H9 (cell line): ENCODE measurements around the gene RTP3. TPM values are rescaled to one million over a fixed set of nuclear protein-coding genes. Genes with fewer than 3 reads are reported as not detected.
"Not testable (repeated sequence)": the region's sequence is repeated elsewhere in the genome, so short reads cannot be mapped to it uniquely, and the experiment has no call there.

Experiments
- DNase-seq: peaks from one replicate; pipeline ENCODE4 v3.0.0-alpha.2; 2017
- H2AFZ ChIP-seq: one replicate; pipeline ENCODE4 v1.6.1; 2013; ENCODE audit warnings: mild to moderate bottlenecking, low read length, control low read depth, moderate library complexity
- H2AK5ac ChIP-seq: 2 replicates; pipeline ENCODE4 v1.6.1; 2013; ENCODE audit warnings: low read length, control low read depth, mixed read lengths; ENCODE audit not compliant: insufficient read length
- H2BK120ac ChIP-seq: one replicate; pipeline ENCODE4 v1.6.1; 2013; ENCODE audit warnings: low read depth, mild to moderate bottlenecking, low read length, control low read depth, inconsistent platforms; ENCODE audit not compliant: poor library complexity, severe bottlenecking
- H2BK12ac ChIP-seq: 2 replicates; pipeline ENCODE4 v1.6.1; 2013; ENCODE audit warnings: low read length, control low read depth, mixed read lengths, low read depth; ENCODE audit not compliant: insufficient read length
- H2BK15ac ChIP-seq: 2 replicates; pipeline ENCODE4 v1.6.1; 2013; ENCODE audit warnings: low read depth, low read length, control low read depth
- H2BK20ac ChIP-seq: one replicate; pipeline ENCODE4 v1.6.1; 2013; ENCODE audit warnings: low read depth, mild to moderate bottlenecking, low read length, control low read depth, inconsistent platforms; ENCODE audit not compliant: poor library complexity, severe bottlenecking
- H2BK5ac ChIP-seq: 2 replicates; pipeline ENCODE4 v1.6.1; 2013; ENCODE audit warnings: low read length, control low read depth, mixed read lengths; ENCODE audit not compliant: insufficient read length
- H3K14ac ChIP-seq: 2 replicates; pipeline ENCODE4 v1.6.1; 2013; ENCODE audit warnings: low read length, control low read depth; ENCODE audit not compliant: insufficient read depth
- H3K18ac ChIP-seq: 2 replicates; pipeline ENCODE4 v1.6.1; 2013; ENCODE audit warnings: low read depth, mild to moderate bottlenecking, mixed read lengths, low read length, control low read depth; ENCODE audit not compliant: insufficient read length
- H3K23ac ChIP-seq: 2 replicates; pipeline ENCODE4 v1.6.1; 2013; ENCODE audit warnings: low read length, control low read depth, mixed read lengths, low read depth; ENCODE audit not compliant: insufficient read length
- H3K23me2 ChIP-seq: 2 replicates; pipeline ENCODE4 v1.6.1; 2013; ENCODE audit warnings: low read depth, mild to moderate bottlenecking, mixed read lengths, low read length, control low read depth; ENCODE audit not compliant: insufficient read length, poor library complexity, severe bottlenecking
- H3K27ac ChIP-seq: 2 replicates; pipeline ENCODE4 v1.5.1; 2013; ENCODE audit warnings: low read length, control low read depth, mixed read lengths, low read depth; ENCODE audit not compliant: insufficient read length
- H3K27me3 ChIP-seq: 2 replicates; pipeline ENCODE4 v1.6.1; 2013; ENCODE audit warnings: low read length, control low read depth, inconsistent platforms; ENCODE audit not compliant: insufficient read depth
- H3K4ac ChIP-seq: 2 replicates; pipeline ENCODE4 v1.6.1; 2013; ENCODE audit warnings: low read depth, mild to moderate bottlenecking, control low read depth, inconsistent platforms, low read length, moderate library complexity
- H3K4me1 ChIP-seq: 2 replicates; pipeline ENCODE4 v1.6.1; 2013; ENCODE audit warnings: low read length, control low read depth, inconsistent platforms; ENCODE audit not compliant: insufficient read depth
- H3K4me2 ChIP-seq: 2 replicates; pipeline ENCODE4 v1.6.1; 2013; ENCODE audit warnings: low read length, control low read depth, mixed read lengths; ENCODE audit not compliant: insufficient read length, insufficient read depth
- H3K56ac ChIP-seq: 2 replicates; pipeline ENCODE4 v1.6.1; 2013; ENCODE audit warnings: low read depth, mild to moderate bottlenecking, mixed read lengths, low read length, control low read depth; ENCODE audit not compliant: insufficient read length
- H3K79me1 ChIP-seq: 2 replicates; pipeline ENCODE4 v1.6.1; 2013; ENCODE audit warnings: low read depth, mild to moderate bottlenecking, moderate library complexity, low read length, control low read depth, inconsistent platforms; ENCODE audit not compliant: insufficient read depth, poor library complexity, severe bottlenecking
- H3K79me2 ChIP-seq: 2 replicates; pipeline ENCODE4 v1.6.1; 2013; ENCODE audit warnings: low read length, control low read depth, inconsistent platforms; ENCODE audit not compliant: insufficient read depth
- H3K9ac ChIP-seq: 2 replicates; pipeline ENCODE4 v1.6.1; 2013; ENCODE audit warnings: low read length, control low read depth, mixed read lengths; ENCODE audit not compliant: insufficient read length; ENCODE audit errors: extremely low read depth
- H3K9me3 ChIP-seq: one replicate; pipeline ENCODE4 v1.6.1; 2013; ENCODE audit warnings: low read depth, low read length, inconsistent platforms; ENCODE audit not compliant: control insufficient read depth
- H3T11ph ChIP-seq: one replicate; pipeline ENCODE4 v1.6.1; 2013; ENCODE audit warnings: mild to moderate bottlenecking, low read length, control low read depth, inconsistent platforms
- H4K20me1 ChIP-seq: one replicate; pipeline ENCODE4 v1.6.1; 2013; ENCODE audit not compliant: control insufficient read depth, insufficient read length, insufficient read depth
- H4K5ac ChIP-seq: 2 replicates; pipeline ENCODE4 v1.6.1; 2013; ENCODE audit warnings: low read depth, mild to moderate bottlenecking, mixed read lengths, low read length, control low read depth; ENCODE audit not compliant: insufficient read length
- H4K8ac ChIP-seq: replicated peaks from 2 replicates; pipeline ENCODE4 v1.6.1; 2013; ENCODE audit warnings: low read length, control low read depth, mixed read lengths, low read depth; ENCODE audit not compliant: insufficient read length
- H4K91ac ChIP-seq: 2 replicates; pipeline ENCODE4 v1.6.1; 2013; ENCODE audit warnings: low read depth, mild to moderate bottlenecking, moderate library complexity, mixed read lengths, low read length, control low read depth; ENCODE audit not compliant: insufficient read length
- H3K27ac Mint-ChIP-seq, 3 experiments: 2 replicates in 2 of 3; 3 replicates in 1 of 3; pipeline ENCODE4 v1.8.0; 2020 to 2021; ENCODE audit warnings: mixed read lengths in 3 of 3, mild to moderate bottlenecking in 1 of 3, moderate library complexity in 1 of 3
- H3K27me3 Mint-ChIP-seq: 2 replicates; pipeline ENCODE4 v1.8.0; 2021; ENCODE audit warnings: low read depth, mild to moderate bottlenecking, moderate library complexity, mixed read lengths
- H3K36me3 Mint-ChIP-seq, 3 experiments: 2 replicates in 2 of 3; 3 replicates in 1 of 3; pipeline ENCODE4 v1.8.0; 2020 to 2021; ENCODE audit warnings: low read depth in 3 of 3, mixed read lengths in 3 of 3; ENCODE audit not compliant: insufficient read depth in 1 of 3
- H3K4me1 Mint-ChIP-seq, 2 experiments: 2 replicates each; pipeline ENCODE4 v1.8.0; 2020; ENCODE audit warnings: mixed read lengths in 2 of 2
- H3K4me3 Mint-ChIP-seq, 2 experiments: 2 replicates in 1 of 2; 3 replicates in 1 of 2; pipeline ENCODE4 v1.8.0; 2020 to 2021; ENCODE audit warnings: mild to moderate bottlenecking in 2 of 2, mixed read lengths in 2 of 2, moderate library complexity in 1 of 2
- H3K9me3 Mint-ChIP-seq, 2 experiments: 2 replicates in 1 of 2; 3 replicates in 1 of 2; pipeline ENCODE4 v1.8.0; 2020; ENCODE audit warnings: mild to moderate bottlenecking in 2 of 2, mixed read lengths in 2 of 2, moderate library complexity in 1 of 2
- WGBS: extraction: QIAGEN DNeasy Blood & Tissue Kit; methylation state at CpG from one replicate; pipeline ENCODE4 v1.1.7; 2013; ENCODE audit warnings: missing lambda C conversion rate, low lambda C conversion rate, mixed read lengths; ENCODE audit not compliant: insufficient read length; ENCODE audit errors: extremely low coverage; 5-methylcytosine and 5-hydroxymethylcytosine counted together
- total RNA-seq: library from RNA; stranded (reverse); gene quantifications from 2 replicates; pipeline ENCODE4 v1.2.1, GENCODE V29; 2021
- TF ChIP-seq, protein P1 (sequence below): fragments of 200-600 bp; sonication (generic); conservative IDR thresholded peaks from 3 replicates; pipeline ENCODE4 v1.8.0; 2021; ENCODE audit warnings: antibody characterized with exemption, mild to moderate bottlenecking

The RTP3 gene
- total RNA-seq, 1 experiment from 2014 or later, result not detected

DNA sequence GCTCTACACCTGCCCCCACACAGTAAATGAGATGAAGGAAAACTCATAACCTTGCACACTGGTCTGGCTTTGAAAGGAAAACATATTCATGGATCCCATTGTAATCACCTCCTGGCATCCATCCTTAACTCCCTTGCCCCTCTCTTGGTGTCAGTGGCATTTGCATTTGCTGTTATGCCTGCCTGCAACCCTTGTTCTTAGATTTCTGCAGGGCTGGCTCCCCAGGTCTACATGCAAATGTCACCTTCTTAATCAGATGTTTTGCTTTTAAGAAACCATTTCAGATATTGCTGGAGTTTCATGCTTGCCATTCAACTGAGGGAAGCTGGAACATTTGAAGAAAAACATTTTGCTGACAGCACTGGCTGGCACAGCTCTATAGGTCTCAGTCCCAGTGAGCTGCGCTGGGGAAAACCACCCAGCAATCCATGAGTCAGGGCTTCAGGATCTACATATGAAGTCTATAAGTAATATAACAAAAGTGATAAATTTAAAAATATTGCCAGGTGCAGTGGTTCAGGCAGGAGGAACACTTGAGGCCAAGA, 49.2 kb downstream of the RTP3 start:
- Histone ChIP-seq H3K9ac (no peak overlapping the region), H4K91ac (no peak overlapping the region), H2BK20ac (no peak overlapping the region), H4K5ac (no peak overlapping the region), H2BK12ac (no peak overlapping the region), H4K20me1 (no peaks in the 10 kb centered on the region), H3K4me2 (peak overlapping the region; percentile 39), H3K4me1 (peaks cover 13% of the 10 kb centered on the region; the same call in 1 of the 2 replicates), H3K56ac (no peak overlapping the region), H2AK5ac (no peak overlapping the region), H3K23ac (no peak overlapping the region), H2BK5ac (no peak overlapping the region), H2AFZ (no peak overlapping the region), H4K8ac (no peak overlapping the region), H3K79me2 (no peaks in the 10 kb centered on the region), H3K18ac (no peak overlapping the region), H3K23me2 (no peaks in the 10 kb centered on the region), H2BK15ac (no peak overlapping the region), H3K9me3 (peaks cover 5% of the 10 kb centered on the region), H3K27ac (no peak overlapping the region), H3T11ph (no peak overlapping the region), H2BK120ac (no peak overlapping the region), H3K4ac (no peak overlapping the region), H3K79me1 (no peaks in the 10 kb centered on the region), H3K27me3 (no peaks in the 10 kb centered on the region), H3K14ac (0 out of 2 replicates have a peak overlapping the region, but pooled peaks have one; percentile 12)
- Mint-ChIP-seq H3K4me3 (0 out of 5 replicates have a peak overlapping the region, but pooled peaks of 1 of the 2 experiments have one; percentile 1), H3K27ac (peak overlapping the region; percentile 54 to 95 (median 86); a peak in 6 of 7 replicates), H3K27me3 (no peaks in the 10 kb centered on the region; the same call in 1 of the 2 replicates), H3K9me3 (peaks cover 24 to 26% of the 10 kb centered on the region in 2 experiments), H3K4me1 (peaks cover 58 to 60% of the 10 kb centered on the region in 2 experiments), H3K36me3 (peaks cover 25 to 34% (median 28%) of the 10 kb centered on the region in 3 experiments)
- TF ChIP-seq, protein P1, sequence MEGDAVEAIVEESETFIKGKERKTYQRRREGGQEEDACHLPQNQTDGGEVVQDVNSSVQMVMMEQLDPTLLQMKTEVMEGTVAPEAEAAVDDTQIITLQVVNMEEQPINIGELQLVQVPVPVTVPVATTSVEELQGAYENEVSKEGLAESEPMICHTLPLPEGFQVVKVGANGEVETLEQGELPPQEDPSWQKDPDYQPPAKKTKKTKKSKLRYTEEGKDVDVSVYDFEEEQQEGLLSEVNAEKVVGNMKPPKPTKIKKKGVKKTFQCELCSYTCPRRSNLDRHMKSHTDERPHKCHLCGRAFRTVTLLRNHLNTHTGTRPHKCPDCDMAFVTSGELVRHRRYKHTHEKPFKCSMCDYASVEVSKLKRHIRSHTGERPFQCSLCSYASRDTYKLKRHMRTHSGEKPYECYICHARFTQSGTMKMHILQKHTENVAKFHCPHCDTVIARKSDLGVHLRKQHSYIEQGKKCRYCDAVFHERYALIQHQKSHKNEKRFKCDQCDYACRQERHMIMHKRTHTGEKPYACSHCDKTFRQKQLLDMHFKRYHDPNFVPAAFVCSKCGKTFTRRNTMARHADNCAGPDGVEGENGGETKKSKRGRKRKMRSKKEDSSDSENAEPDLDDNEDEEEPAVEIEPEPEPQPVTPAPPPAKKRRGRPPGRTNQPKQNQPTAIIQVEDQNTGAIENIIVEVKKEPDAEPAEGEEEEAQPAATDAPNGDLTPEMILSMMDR, result no peak
- WGBS, result no CpG with 5 or more reads among the region's 1 CpG
- DNase-seq, result no peak

DNA sequence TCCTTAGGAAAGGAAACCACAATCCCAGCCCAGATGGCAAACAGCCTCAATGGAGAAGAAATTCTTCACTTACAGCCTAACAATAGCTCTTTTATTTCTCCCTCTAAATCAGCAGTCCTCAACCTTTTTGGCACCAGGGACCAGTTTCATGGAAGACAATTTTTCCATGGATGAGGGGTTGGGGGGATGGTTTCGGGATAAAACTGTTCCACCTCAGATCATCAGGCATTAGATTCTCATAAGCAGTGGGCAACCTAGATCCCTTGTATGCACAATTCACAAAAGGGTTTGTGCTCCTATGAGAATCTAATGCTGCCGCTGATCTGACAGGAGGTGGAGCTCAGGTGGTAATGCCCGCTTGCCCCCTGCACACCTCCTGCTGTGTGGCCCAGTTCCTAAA, 50.8 kb downstream of the RTP3 start:
- not testable (repeated sequence) for H4K20me1 ChIP-seq, H2BK5ac ChIP-seq, H3K79me2 ChIP-seq, H3K9me3 ChIP-seq, H4K5ac ChIP-seq, H3K23me2 ChIP-seq, H2AK5ac ChIP-seq, H3K79me1 ChIP-seq, DNase-seq, H3K9ac ChIP-seq, H3K27me3 Mint-ChIP-seq, H2BK120ac ChIP-seq, H2BK20ac ChIP-seq, H3K18ac ChIP-seq, H3K4me2 ChIP-seq, H2BK12ac ChIP-seq, H4K8ac ChIP-seq, H3K14ac ChIP-seq, H3K27me3 ChIP-seq, H3K4ac ChIP-seq, H3K23ac ChIP-seq, H4K91ac ChIP-seq, H3T11ph ChIP-seq, H3K56ac ChIP-seq, H2AFZ ChIP-seq, H3K27ac ChIP-seq, H2BK15ac ChIP-seq
- Mint-ChIP-seq H3K4me1 (peaks cover 49 to 52% of the 10 kb centered on the region in 2 experiments), H3K36me3 (peaks cover 25 to 34% (median 28%) of the 10 kb centered on the region in 3 experiments), H3K4me3 (peak overlapping the region in 1 of 2 experiments; percentile 2; a peak in 1 of 5 replicates), H3K9me3 (peaks cover 24 to 26% of the 10 kb centered on the region in 2 experiments), H3K27ac (peak overlapping the region in 1 of 3 experiments; percentile 53; a peak in 1 of 7 replicates)
- peaks cover 13% of the 10 kb centered on the region; the same call in 1 of the 2 replicates for H3K4me1 ChIP-seq
- no CpG with 5 or more reads among the region's 3 CpGs for WGBS
